GM10266 (cell line): ENCODE measurements around the gene PIK3R3.
"Not testable (repeated sequence)": the region's sequence is repeated elsewhere in the genome, so short reads cannot be mapped to it uniquely, and the experiment has no call there.

Experiments used
- DNase-seq: peaks from one replicate; pipeline ENCODE4 v3.0.0; 2012; ENCODE audit errors: extremely low spot score
- CTCF ChIP-seq: IDR thresholded peaks from 2 replicates; pipeline ENCODE4 v1.5.1; 2012; ENCODE audit warnings: mild to moderate bottlenecking, low read depth; ENCODE audit not compliant: control insufficient read depth, insufficient read depth; ENCODE audit errors: missing control alignments

Gene PIK3R3

GRCh38 chr1:46102769-46103476, 29.5 kb downstream of the PIK3R3 start:
- no peak for DNase-seq
- no peak for TF ChIP-seq CTCF

GRCh38 chr1:46099215-46099614, 33.2 kb downstream of the PIK3R3 start:
- no peak for DNase-seq

GRCh38 chr1:46098027-46098712, 34.3 kb downstream of the PIK3R3 start:
- no peak for TF ChIP-seq CTCF
- DNase-seq, result no peak

More at GRCh38 chr1:46099215-46099614, 33.2 kb downstream of the PIK3R3 start:
- no peak for TF ChIP-seq CTCF

- TF ChIP-seq CTCF, result no peak
- no peak for DNase-seq
Observed at GRCh38 chr1:46097149-46097472, 35.3 kb downstream of the PIK3R3 start.

GRCh38 chr1:46096269-46097148, 35.9 kb downstream of the PIK3R3 start:
- no peak for TF ChIP-seq CTCF
- no peak for DNase-seq

- not testable (repeated sequence) for DNase-seq
Observed at GRCh38 chr1:46095110-46095509, 37.3 kb downstream of the PIK3R3 start.

- no peak for DNase-seq
- TF ChIP-seq CTCF, result no peak
Observed at GRCh38 chr1:46094471-46095005, 37.9 kb downstream of the PIK3R3 start.

- not testable (repeated sequence) for DNase-seq
Observed at GRCh38 chr1:46093832-46094231, 38.6 kb downstream of the PIK3R3 start.
